AG08396 (cell line): ENCODE measurements around the gene ZFHX3.
"Not testable (repeated sequence)": the region's sequence is repeated elsewhere in the genome, so short reads cannot be mapped to it uniquely, and the experiment has no call there.

Experiments used
- DNase-seq: peaks from one replicate; pipeline ENCODE4 v3.0.0; 2012; ENCODE audit warnings: low spot score, mixed read lengths

Gene ZFHX3

GRCh38 chr16:72996291-72997062 lies 51.5 kb downstream of the ZFHX3 start:
- no peak for DNase-seq

- not testable (repeated sequence) for DNase-seq
Observed at GRCh38 chr16:72995882-72996270, 52.1 kb downstream of the ZFHX3 start.

- DNase-seq, result no peak
Observed at GRCh38 chr16:72995151-72995881, 52.6 kb downstream of the ZFHX3 start.

- no peak for DNase-seq
Observed at GRCh38 chr16:72992142-72992601, 55.8 kb downstream of the ZFHX3 start.

GRCh38 chr16:72991644-72992043 lies 56.3 kb downstream of the ZFHX3 start:
- DNase-seq, result no peak

- DNase-seq, result no peak
Observed at GRCh38 chr16:72991211-72991610, 56.7 kb downstream of the ZFHX3 start.

GRCh38 chr16:72990571-72990970 lies 57.4 kb downstream of the ZFHX3 start:
- DNase-seq, result no peak

- DNase-seq, result peak; percentile 70
Observed at GRCh38 chr16:72989579-72990551, 58.1 kb downstream of the ZFHX3 start.

GRCh38 chr16:72989203-72989578 lies 58.7 kb downstream of the ZFHX3 start:
- DNase-seq, result not testable (repeated sequence)

- DNase-seq, result no peak
Observed at GRCh38 chr16:72988569-72988968, 59.4 kb downstream of the ZFHX3 start.

- DNase-seq, result no peak
Observed at GRCh38 chr16:72987480-72987901, 60.4 kb downstream of the ZFHX3 start.

- DNase-seq, result no peak
Observed at GRCh38 chr16:72985995-72986394, 61.9 kb downstream of the ZFHX3 start.

- DNase-seq, result peak; percentile 36
Observed at GRCh38 chr16:72985148-72985941, 62.6 kb downstream of the ZFHX3 start.

- no peak for DNase-seq
Observed at GRCh38 chr16:72983728-72984350, 64.1 kb downstream of the ZFHX3 start.

- no peak for DNase-seq
Observed at GRCh38 chr16:72983241-72983640, 64.7 kb downstream of the ZFHX3 start.

GRCh38 chr16:72979974-72980373 lies 68.0 kb downstream of the ZFHX3 start:
- DNase-seq, result no peak

GRCh38 chr16:72978212-72978611 lies 69.7 kb downstream of the ZFHX3 start:
- DNase-seq, result no peak

GRCh38 chr16:72977127-72977526 lies 70.8 kb downstream of the ZFHX3 start:
- no peak for DNase-seq

- no peak for DNase-seq
Observed at GRCh38 chr16:72976438-72977064, 71.4 kb downstream of the ZFHX3 start.

- DNase-seq, result no peak
Observed at GRCh38 chr16:72975809-72976437, 72.0 kb downstream of the ZFHX3 start.
